ENCODE data around the gene DDRGK1.

- TF ChIP-seq CTCF (conservative IDR thresholded peaks at IDR 0.05; ENCODE audit: low read depth, low read length): no peak
- TF ChIP-seq EZH2 (IDR thresholded peaks at IDR 0.05; ENCODE audit: borderline replicate concordance, low read depth, low read length, poor library complexity, severe bottlenecking): no peak
Observed at GRCh38 chr20:3235666-3236324, 31.3 kb upstream of the DDRGK1 start.
